Measurements from ENCODE around the gene EWSR1. TPM values are rescaled to one million over a fixed set of nuclear protein-coding genes. Genes with fewer than 3 reads are reported as not detected.

EWSR1 gene
- total RNA-seq, 1 donor from 2014 or later: 281 TPM

- no peak for TF ChIP-seq EZH2 (IDR thresholded peaks at IDR 0.05)
- no peak for TF ChIP-seq CTCF (IDR thresholded peaks at IDR 0.05)
- no peak for TF ChIP-seq EZH2phosphoT487 (IDR thresholded peaks at IDR 0.05)
Measured at GRCh38 chr22:29251265-29251664, 16.8 kb upstream of the EWSR1 start.

GRCh38 chr22:29251981-29252911 is 15.8 kb upstream of the EWSR1 start:
- Histone ChIP-seq H3K9me3 (ENCODE audit: low read depth) (no peaks in the 10 kb centered on the region), H4K20me1 (ENCODE audit: low read depth) (no peaks in the 10 kb centered on the region), H3F3A (ENCODE audit: low read depth) (no peaks in the 10 kb centered on the region), H3K4me2 (no peak overlapping the region), H3K9ac (no peak overlapping the region), H3K4me1 (peaks cover 8% of the 10 kb centered on the region), H3K79me2 (ENCODE audit: low read depth) (no peaks in the 10 kb centered on the region), H3K36me3 (no peaks in the 10 kb centered on the region), H3K27me3 (no peaks in the 10 kb centered on the region), H3K27ac (no peak overlapping the region), H2AFZ (replicated peaks) (no peak overlapping the region), H3K4me3 (no peak overlapping the region)
- Mint-ChIP-seq H3K36me3 (peaks cover 11% of the 10 kb centered on the region), H3K4me3 (no peak overlapping the region), H3K4me1 (no peaks in the 10 kb centered on the region), H3K27ac (no peak overlapping the region), H3K27me3 (ENCODE audit: insufficient read depth, low read depth) (no peaks in the 10 kb centered on the region), H3K9me3 (no peaks in the 10 kb centered on the region)
- no peak for TF ChIP-seq EZH2 (IDR thresholded peaks at IDR 0.05)
- TF ChIP-seq EZH2phosphoT487 (IDR thresholded peaks at IDR 0.05): no peak
- TF ChIP-seq CTCF (IDR thresholded peaks at IDR 0.05): no peak
- DNase-seq (ENCODE audit: low spot score): no peak

More at GRCh38 chr22:29251265-29251664, 16.8 kb upstream of the EWSR1 start:
- no peaks in the 10 kb centered on the region for H3K27me3 ChIP-seq
- H3K79me2 ChIP-seq (ENCODE audit: low read depth): no peaks in the 10 kb centered on the region
- no peaks in the 10 kb centered on the region for H4K20me1 ChIP-seq (ENCODE audit: low read depth)
- Mint-ChIP-seq H3K4me3 (no peak overlapping the region), H3K27ac (no peak overlapping the region), H3K4me1 (no peaks in the 10 kb centered on the region), H3K36me3 (peaks cover 14% of the 10 kb centered on the region), H3K27me3 (ENCODE audit: insufficient read depth, low read depth) (no peaks in the 10 kb centered on the region), H3K9me3 (no peaks in the 10 kb centered on the region)
- H3F3A ChIP-seq (ENCODE audit: low read depth): no peaks in the 10 kb centered on the region
- no peak for DNase-seq (ENCODE audit: low spot score)
- no peaks in the 10 kb centered on the region for H3K9me3 ChIP-seq (ENCODE audit: low read depth)
- H3K9ac ChIP-seq: no peak overlapping the region
- no peaks in the 10 kb centered on the region for H3K36me3 ChIP-seq
- no peak overlapping the region for H2AFZ ChIP-seq (replicated peaks)
- no peak overlapping the region for H3K4me3 ChIP-seq
- H3K27ac ChIP-seq: no peak overlapping the region
- no peak overlapping the region for H3K4me2 ChIP-seq
- peaks cover 8% of the 10 kb centered on the region for H3K4me1 ChIP-seq

DNA sequence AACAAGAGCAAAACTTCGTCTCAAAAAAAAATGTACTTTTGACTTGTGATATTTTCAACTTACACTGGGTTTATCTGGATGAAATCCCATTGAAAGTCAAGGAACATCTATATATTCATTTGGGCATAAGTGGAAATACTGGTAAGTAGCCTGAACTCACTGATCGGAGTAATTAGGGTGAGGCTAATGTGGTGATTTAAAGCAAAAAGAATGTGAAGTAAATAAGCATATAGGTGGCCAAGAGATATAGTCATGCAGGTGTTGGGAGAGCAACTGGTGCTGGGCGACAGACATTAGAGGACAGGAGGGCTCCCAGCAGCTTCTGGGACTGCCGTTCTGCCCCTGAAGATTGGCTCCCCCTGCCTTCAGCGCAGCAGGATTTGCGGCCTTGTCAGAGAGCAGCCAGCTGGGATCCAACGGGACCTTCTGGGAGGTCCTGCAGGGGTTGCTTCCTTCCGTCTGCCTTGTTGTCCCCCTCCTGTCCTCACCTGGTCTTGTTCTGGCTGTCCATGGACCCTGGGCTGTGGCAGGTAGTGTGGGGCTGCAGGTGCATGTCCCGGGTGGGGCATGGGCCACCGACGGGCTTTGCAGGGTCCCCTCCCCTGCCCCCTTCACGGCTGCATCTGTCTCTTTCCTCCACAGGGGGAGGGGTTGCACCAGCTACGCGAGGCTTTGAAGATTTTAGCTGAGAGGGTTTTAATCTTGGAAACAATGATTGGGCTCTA is 14.3 kb upstream of the EWSR1 start:
- H2AFZ ChIP-seq (replicated peaks): no peak overlapping the region
- peak; percentile 19 for DNase-seq (ENCODE audit: low spot score)
- H3K4me3 ChIP-seq: no peak overlapping the region
- no peaks in the 10 kb centered on the region for H3K79me2 ChIP-seq (ENCODE audit: low read depth)
- H3K4me1 ChIP-seq: peaks cover 8% of the 10 kb centered on the region
- H3K27me3 ChIP-seq: no peaks in the 10 kb centered on the region
- peaks cover 11% of the 10 kb centered on the region for H3K36me3 Mint-ChIP-seq
- H4K20me1 ChIP-seq (ENCODE audit: low read depth): no peaks in the 10 kb centered on the region
- no peaks in the 10 kb centered on the region for H3K9me3 ChIP-seq (ENCODE audit: low read depth)
- no peak overlapping the region for H3K27ac ChIP-seq
- H3F3A ChIP-seq (ENCODE audit: low read depth): no peaks in the 10 kb centered on the region
- H3K4me2 ChIP-seq: no peak overlapping the region
- no peak overlapping the region for H3K4me3 Mint-ChIP-seq
- no peak overlapping the region for H3K27ac Mint-ChIP-seq
- no peaks in the 10 kb centered on the region for H3K27me3 Mint-ChIP-seq (ENCODE audit: insufficient read depth, low read depth)
- H3K36me3 ChIP-seq: no peaks in the 10 kb centered on the region
- H3K9ac ChIP-seq: no peak overlapping the region
- TF ChIP-seq EZH2 (IDR thresholded peaks at IDR 0.05) (no peak), CTCF (IDR thresholded peaks at IDR 0.05) (no peak), EZH2phosphoT487 (IDR thresholded peaks at IDR 0.05) (no peak)
- no peaks in the 10 kb centered on the region for H3K9me3 Mint-ChIP-seq
- H3K4me1 Mint-ChIP-seq: no peaks in the 10 kb centered on the region
